Stomach (tissue), 9 donors: Measurements from ENCODE around the gene RDH5. TPM values are rescaled to one million over a fixed set of nuclear protein-coding genes. Genes with fewer than 3 reads are reported as not detected.

Experiments used
- DNase-seq, 2 donors: peaks; one replicate each; pipeline versions ENCODE4 v3.0.0 to v3.0.0-alpha.2; 2013 to 2019
- H3K27ac ChIP-seq, 5 donors: fragments of 200-600 bp in 4 of 5; sonication (generic) in 4 of 5; one replicate each; pipeline ENCODE4 v1.5.1; 2013 to 2019; ENCODE audit warnings: mild to moderate bottlenecking in 1 of 5, moderate library complexity in 1 of 5
- H3K27me3 ChIP-seq, 3 donors: fragments of 200-600 bp; sonication (generic); one replicate each; pipeline ENCODE4 v1.5.1; 2017 to 2019; ENCODE audit warnings: mixed run types in 1 of 3
- H3K36me3 ChIP-seq, 4 donors: fragments of 200-600 bp; sonication (generic); 1 replicate in 3 of 4; 2 replicates in 1 of 4; pipeline ENCODE4 v1.5.1; 2016 to 2019
- H3K4me1 ChIP-seq, 4 donors: fragments of 200-600 bp; sonication (generic); one replicate each; pipeline ENCODE4 v1.5.1; 2016 to 2019
- H3K4me3 ChIP-seq, 4 donors: fragments of 200-600 bp; sonication (generic) in 3 of 4; one replicate each; pipeline ENCODE4 v1.5.1; 2016 to 2019; ENCODE audit warnings: mild to moderate bottlenecking in 1 of 4
- H3K9me3 ChIP-seq, 4 donors: fragments of 200-600 bp; sonication (generic); one replicate each; pipeline ENCODE4 v1.5.1; 2016 to 2019
- EP300 ChIP-seq: sonication (generic); formaldehyde crosslinking; IDR thresholded peaks from one replicate; pipeline ENCODE4 v1.6.1; 2017; ENCODE audit warnings: antibody characterized with exemption
- POLR2A ChIP-seq, 4 donors: fragments of 450-650 bp; IDR thresholded peaks; one replicate each; pipeline ENCODE4 v1.6.1; 2016; ENCODE audit warnings: antibody characterized with exemption in 4 of 4, control low read depth in 2 of 4, mild to moderate bottlenecking in 1 of 4, moderate library complexity in 1 of 4
- POLR2AphosphoS5 ChIP-seq, 3 donors: sonication (generic); formaldehyde crosslinking; IDR thresholded peaks; one replicate each; pipeline ENCODE4 v1.6.1; 2016; ENCODE audit warnings: antibody characterized with exemption in 3 of 3
- WGBS, 5 donors: extraction: QIAGEN DNeasy Blood & Tissue Kit in 3 of 5; methylation state at CpG; one replicate each; pipeline versions ENCODE4 v1.1.5 to v1.1.7; 2013 to 2018; 5-methylcytosine and 5-hydroxymethylcytosine counted together
- intact Hi-C: fragments of 100-400 bp; cut with DNase I; formaldehyde crosslinking; loops from one replicate; pipeline ENCODE4 v1.15.1; 2023; ENCODE audit warnings: low total_unique reads
- polyA plus RNA-seq, 3 donors: library from polyadenylated mRNA; stranded (reverse); fragments of 200-250 nt; gene quantifications; one replicate each; pipeline ENCODE4 v1.2.3, GENCODE V29; 2013
- total RNA-seq, 5 donors: library from RNA; depleted of rRNA; stranded (reverse); fragments of >200 nt; gene quantifications; one replicate each; pipeline versions ENCODE4 v1.1.0 to v1.2.3, GENCODE V29; 2014 to 2016
- TF ChIP-seq, protein P1 (sequence below), 7 experiments: fragments of 450-650 bp in 4 of 7; fragments of 200-600 bp in 3 of 7; sonication (generic) in 3 of 7; IDR thresholded peaks; one replicate each; pipeline ENCODE4 v1.5.1; 2016 to 2019; ENCODE audit warnings: antibody characterized with exemption in 7 of 7, control low read depth in 2 of 7, mild to moderate bottlenecking in 1 of 7
- donor health status: healthy with polysubstance abuse.
- donor health status: Bipolar disorder and iron deficiency.
- donor health status: healthy.

Gene RDH5
- total and polyA plus RNA-seq, 8 donors = 3.2 to 41.2 (median 10.1) TPM

DNA sequence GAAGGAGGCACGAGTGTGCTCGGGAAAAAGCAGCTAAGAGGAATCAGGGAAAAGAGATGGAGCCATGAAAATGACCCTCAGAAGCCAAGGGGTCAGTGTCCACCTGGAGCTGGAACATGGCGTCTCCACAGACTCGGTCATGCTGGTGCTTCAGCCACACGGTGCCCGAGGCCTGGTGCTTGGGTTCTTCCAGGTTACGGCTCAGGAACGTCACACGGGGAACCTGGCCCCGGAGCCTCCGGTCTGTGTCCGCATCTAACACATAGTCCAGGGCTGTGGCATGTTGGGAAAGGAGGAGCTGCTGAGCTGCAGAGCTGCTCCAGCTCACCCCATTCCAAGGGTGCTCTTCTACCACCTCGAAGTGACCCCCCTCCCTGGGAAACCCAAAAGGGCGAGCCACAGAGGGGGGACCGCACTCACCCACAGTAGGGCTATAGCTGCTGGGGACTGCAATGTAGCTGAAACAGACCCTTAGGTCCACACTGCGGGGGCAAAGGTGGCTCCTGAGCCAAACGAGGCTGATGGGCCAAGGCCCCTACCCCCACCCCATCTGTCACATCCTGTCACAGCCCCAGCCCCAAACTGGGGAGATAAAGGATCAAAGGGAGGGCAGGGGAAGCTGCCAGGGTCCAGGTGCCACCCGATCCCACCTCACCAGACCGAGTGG lies 23.3 kb upstream of the RDH5 start:
- Histone ChIP-seq H3K27me3 (no peaks in the 10 kb centered on the region), H3K4me3 (no peak overlapping the region), H3K36me3 (peaks cover 0 to 71% (median 30%) of the 10 kb centered on the region in 4 donors), H3K27ac (peak overlapping the region in 1 of 5 donors; percentile 38), H3K9me3 (no peaks in the 10 kb centered on the region), H3K4me1 (peaks cover 0 to 16% (median 7%) of the 10 kb centered on the region in 4 donors)
- no peak for TF ChIP-seq POLR2AphosphoS5 (IDR thresholded peaks at IDR 0.05)
- TF ChIP-seq POLR2A (IDR thresholded peaks at IDR 0.05) = no peak
- TF ChIP-seq, protein P1, sequence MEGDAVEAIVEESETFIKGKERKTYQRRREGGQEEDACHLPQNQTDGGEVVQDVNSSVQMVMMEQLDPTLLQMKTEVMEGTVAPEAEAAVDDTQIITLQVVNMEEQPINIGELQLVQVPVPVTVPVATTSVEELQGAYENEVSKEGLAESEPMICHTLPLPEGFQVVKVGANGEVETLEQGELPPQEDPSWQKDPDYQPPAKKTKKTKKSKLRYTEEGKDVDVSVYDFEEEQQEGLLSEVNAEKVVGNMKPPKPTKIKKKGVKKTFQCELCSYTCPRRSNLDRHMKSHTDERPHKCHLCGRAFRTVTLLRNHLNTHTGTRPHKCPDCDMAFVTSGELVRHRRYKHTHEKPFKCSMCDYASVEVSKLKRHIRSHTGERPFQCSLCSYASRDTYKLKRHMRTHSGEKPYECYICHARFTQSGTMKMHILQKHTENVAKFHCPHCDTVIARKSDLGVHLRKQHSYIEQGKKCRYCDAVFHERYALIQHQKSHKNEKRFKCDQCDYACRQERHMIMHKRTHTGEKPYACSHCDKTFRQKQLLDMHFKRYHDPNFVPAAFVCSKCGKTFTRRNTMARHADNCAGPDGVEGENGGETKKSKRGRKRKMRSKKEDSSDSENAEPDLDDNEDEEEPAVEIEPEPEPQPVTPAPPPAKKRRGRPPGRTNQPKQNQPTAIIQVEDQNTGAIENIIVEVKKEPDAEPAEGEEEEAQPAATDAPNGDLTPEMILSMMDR (IDR thresholded peaks at IDR 0.05) = no peak
- no peak for TF ChIP-seq EP300
- WGBS, 5 donors = 80 to 85% (median 83%) methylated on average over 17 to 19 of the region's 19 CpGs
- intact Hi-C loops = no loop called here
- no peak for DNase-seq

DNA sequence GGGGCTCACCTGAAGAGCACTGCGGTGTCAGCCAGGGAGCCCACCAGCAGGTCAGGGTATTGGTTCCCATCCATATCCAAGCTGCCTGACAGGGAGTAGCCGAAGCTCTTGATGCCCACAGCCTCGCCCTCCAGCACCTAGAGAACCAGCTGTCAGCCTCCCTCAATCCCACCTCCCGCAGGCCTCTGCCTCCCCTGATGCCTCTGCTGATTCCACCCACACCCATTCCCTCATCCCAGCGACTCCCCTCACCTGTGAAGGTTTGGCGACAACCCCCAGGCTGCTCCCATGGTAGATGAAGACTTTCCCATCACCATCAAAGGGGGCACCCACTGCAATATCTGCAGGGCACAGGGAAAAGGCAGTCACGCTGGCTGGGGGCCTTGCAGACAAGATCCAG lies 22.5 kb upstream of the RDH5 start:
- TF ChIP-seq POLR2A (IDR thresholded peaks at IDR 0.05) (no peak), EP300 (no peak), POLR2AphosphoS5 (IDR thresholded peaks at IDR 0.05) (no peak)
- TF ChIP-seq, protein P1 (IDR thresholded peaks at IDR 0.05) = no peak

DNA sequence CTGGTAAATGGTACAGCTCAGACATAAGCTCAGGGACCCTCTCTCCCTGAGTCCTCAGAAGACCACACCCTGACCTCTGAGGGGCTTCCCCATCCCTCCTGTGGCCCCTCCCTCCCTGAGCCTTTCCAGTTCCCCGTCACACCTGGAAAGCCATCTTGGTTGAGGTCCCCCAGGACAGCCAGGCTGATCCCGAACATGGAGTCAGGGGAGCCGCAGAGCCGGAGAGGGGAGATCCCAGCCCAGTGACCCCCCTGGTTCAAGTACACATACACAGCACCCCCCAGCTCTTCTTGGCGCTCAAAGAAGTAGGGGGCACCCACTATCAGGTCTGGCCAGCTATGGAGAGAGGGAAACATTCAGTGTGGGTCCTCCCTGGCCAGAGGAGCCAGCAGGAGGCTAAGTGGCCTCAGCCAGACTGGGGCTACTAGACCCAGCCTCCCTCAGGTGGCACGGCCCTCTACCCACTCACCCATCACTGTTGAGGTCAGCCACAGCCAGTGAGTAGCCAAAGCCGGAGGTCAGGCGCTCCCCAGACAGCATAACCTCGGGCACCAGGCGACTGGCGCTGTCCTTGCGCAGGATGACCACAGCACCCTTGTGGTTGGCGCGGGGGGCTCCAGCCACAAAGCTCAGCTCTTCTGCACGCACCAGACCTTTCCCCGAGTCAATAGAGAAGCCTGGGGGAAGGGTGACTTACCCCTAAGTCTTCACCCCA lies 21.8 kb upstream of the RDH5 start:
- no peak for DNase-seq
- WGBS, 5 donors = 80 to 92% (median 86%) methylated on average over 7 to 16 of the region's 16 CpGs

More for the DNA sequence above, 22.5 kb upstream of the RDH5 start:
- no peak for DNase-seq
- WGBS, 5 donors = 78 to 85% (median 84%) methylated on average over 7 of the region's 7 CpGs
- H3K4me3 ChIP-seq = no peak overlapping the region
- intact Hi-C loops = no loop called here
- no peaks in the 10 kb centered on the region for H3K27me3 ChIP-seq
- peak overlapping the region in 1 of 5 donors; percentile 38 for H3K27ac ChIP-seq
- H3K4me1 ChIP-seq = peaks cover 0 to 20% (median 8%) of the 10 kb centered on the region in 4 donors
- H3K9me3 ChIP-seq = no peaks in the 10 kb centered on the region
- H3K36me3 ChIP-seq = peaks cover 0 to 64% (median 27%) of the 10 kb centered on the region in 4 donors

DNA sequence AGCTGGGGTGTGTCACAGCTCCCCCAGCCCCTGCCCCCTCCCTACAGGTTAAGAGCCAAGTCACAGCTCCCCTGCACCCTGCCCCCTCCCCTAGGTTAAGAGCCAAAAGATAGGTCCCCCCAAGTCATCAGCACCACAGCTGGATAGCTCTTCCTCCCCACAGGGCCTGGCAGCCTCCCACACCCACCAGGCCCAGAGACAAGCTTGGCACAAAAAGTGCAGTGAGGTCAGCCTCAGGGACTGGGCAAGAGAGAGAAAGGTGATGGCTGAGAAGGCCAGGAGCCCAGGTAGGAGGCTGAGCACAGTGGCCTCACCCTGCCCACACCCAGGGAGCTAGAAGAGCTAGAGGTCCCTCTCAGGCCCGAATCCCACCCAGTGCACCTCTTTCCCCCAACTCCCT lies 21.2 kb upstream of the RDH5 start:
- WGBS, 5 donors = 60 to 81% (median 75%) methylated on average over 1 of the region's 1 CpG; no CpG with 5 or more reads in 1 of the 5 donors
- DNase-seq = no peak
- intact Hi-C loops = no loop called here
- H3K4me1 ChIP-seq = peaks cover 0 to 33% (median 14%) of the 10 kb centered on the region in 4 donors
- H3K27me3 ChIP-seq = no peaks in the 10 kb centered on the region
- peak overlapping the region in 1 of 5 donors; percentile 21 for H3K27ac ChIP-seq
- H3K36me3 ChIP-seq = peaks cover 0 to 53% (median 21%) of the 10 kb centered on the region in 4 donors
- H3K9me3 ChIP-seq = no peaks in the 10 kb centered on the region
- H3K4me3 ChIP-seq = no peak overlapping the region
- TF ChIP-seq EP300 = no peak
- TF ChIP-seq, protein P1 (IDR thresholded peaks at IDR 0.05) = no peak
- no peak for TF ChIP-seq POLR2AphosphoS5 (IDR thresholded peaks at IDR 0.05)
- TF ChIP-seq POLR2A (IDR thresholded peaks at IDR 0.05) = no peak

More for the DNA sequence above, 21.8 kb upstream of the RDH5 start:
- Histone ChIP-seq H3K9me3 (no peaks in the 10 kb centered on the region), H3K27ac (peak overlapping the region in 1 of 5 donors; percentile 21), H3K27me3 (no peaks in the 10 kb centered on the region), H3K36me3 (peaks cover 0 to 58% (median 23%) of the 10 kb centered on the region in 4 donors), H3K4me3 (no peak overlapping the region), H3K4me1 (peaks cover 0 to 27% (median 9%) of the 10 kb centered on the region in 4 donors)
- intact Hi-C loops = no loop called here
- TF ChIP-seq EP300 = no peak
- TF ChIP-seq POLR2AphosphoS5 (IDR thresholded peaks at IDR 0.05) = no peak
- TF ChIP-seq POLR2A (IDR thresholded peaks at IDR 0.05) = no peak
- TF ChIP-seq, protein P1 (IDR thresholded peaks at IDR 0.05) = no peak
